PC-9 (cell line): ENCODE results near the gene NR1H3. TPM values are rescaled to one million over a fixed set of nuclear protein-coding genes. Genes with fewer than 3 reads are reported as not detected.

Experiments used
- BruUV-seq: library from RNA; stranded (reverse); fragments of 400-500 nt; replicated peaks from 2 replicates; lab custom pipeline; 2021; lab: Mats Ljungman, UMichigan
- CTCF ChIA-PET: fragments of 300-600 bp; sonication (Branson Sonifier 250); formaldehyde crosslinking; loops from one replicate; lab custom pipeline; 2022; ENCODE audit warnings: antibody characterized with exemption; lab: Charles Lee
- POLR2A ChIA-PET: fragments of 300-600 bp; sonication (Branson Sonifier 250); formaldehyde crosslinking; loops from one replicate; lab custom pipeline; 2022; ENCODE audit warnings: antibody characterized with exemption; ENCODE audit not compliant: unreplicated experiment; lab: Charles Lee
- DNase-seq, 2 experiments: peaks; one replicate each; pipeline versions ENCODE4 v3.0.0 to v3.0.0-alpha.2; 2015 to 2022; ENCODE audit warnings: mixed read lengths in 1 of 2
- H2AFZ ChIP-seq: fragments of 200-600 bp; sonication (generic); 2 replicates; pipeline ENCODE4 v1.8.1; 2017; ENCODE audit warnings: antibody characterized with exemption
- H3F3A ChIP-seq: fragments of 200-600 bp; sonication (generic); 2 replicates; pipeline ENCODE4 v1.8.1; 2017; ENCODE audit warnings: antibody characterized with exemption, mild to moderate bottlenecking, low read depth; ENCODE audit not compliant: insufficient read depth
- H3K27ac ChIP-seq: fragments of 200-600 bp; sonication (generic); 2 replicates; pipeline ENCODE4 v1.6.1; 2016; ENCODE audit warnings: mixed run types
- H3K27me3 ChIP-seq: fragments of 200-600 bp; sonication (generic); 2 replicates; pipeline ENCODE4 v1.6.1; 2016; ENCODE audit warnings: low read depth, mixed run types; ENCODE audit not compliant: insufficient read depth
- H3K36me3 ChIP-seq: fragments of 200-600 bp; sonication (generic); 2 replicates; pipeline ENCODE4 v1.6.1; 2016; ENCODE audit warnings: low read depth, mixed run types
- H3K4me1 ChIP-seq: fragments of 200-600 bp; sonication (generic); replicated peaks from 2 replicates; pipeline ENCODE4 v1.6.1; 2016; ENCODE audit warnings: mixed run types; ENCODE audit not compliant: insufficient read depth
- H3K4me2 ChIP-seq: fragments of 200-600 bp; sonication (generic); 2 replicates; pipeline ENCODE4 v1.6.1; 2017; ENCODE audit warnings: mixed run types
- H3K4me3 ChIP-seq: fragments of 200-600 bp; sonication (generic); 2 replicates; pipeline ENCODE4 v1.6.1; 2016; ENCODE audit warnings: mixed run types
- H3K79me2 ChIP-seq: fragments of 200-600 bp; sonication (generic); 2 replicates; pipeline ENCODE4 v1.6.1; 2017; ENCODE audit warnings: low read depth, mixed run types
- H3K9me2 ChIP-seq: fragments of 200-600 bp; sonication (generic); 2 replicates; pipeline ENCODE4 v1.8.1; 2017; ENCODE audit warnings: mild to moderate bottlenecking; ENCODE audit not compliant: insufficient read depth
- H3K9me3 ChIP-seq: fragments of 200-600 bp; sonication (generic); 2 replicates; pipeline ENCODE4 v1.8.1; 2016; ENCODE audit warnings: low read depth; ENCODE audit not compliant: insufficient read depth
- H4K20me1 ChIP-seq: fragments of 200-600 bp; sonication (generic); 2 replicates; pipeline ENCODE4 v1.8.1; 2017; ENCODE audit not compliant: insufficient read depth
- CTCF ChIP-seq: fragments of 200-600 bp; sonication (generic); conservative IDR thresholded peaks from 2 replicates; pipeline ENCODE4 v1.6.1; 2017; ENCODE audit warnings: mixed run types, antibody characterized with exemption, mild to moderate bottlenecking, moderate library complexity
- EZH2 ChIP-seq: fragments of 200-600 bp; sonication (generic); IDR thresholded peaks from 2 replicates; pipeline ENCODE4 v1.8.0; 2017; ENCODE audit warnings: antibody characterized with exemption, low read depth
- intact Hi-C: fragments of 100-400 bp; cut with micrococcal nuclease; formaldehyde crosslinking; loops from one replicate; pipeline ENCODE4 v1.10.0; 2022; ENCODE audit not compliant: unreplicated experiment
- total RNA-seq: library from RNA; stranded (reverse); gene quantifications from 2 replicates; pipeline ENCODE4 v1.2.3, GENCODE V29; 2021

NR1H3 gene
- total RNA-seq, 1 experiment from 2014 or later: 90.4 TPM

GRCh38 chr11:47285969-47286770 is 28.4 kb downstream of the NR1H3 start:
- no peak for DNase-seq
- intact Hi-C loops: no loop called here
- no peak overlapping the region for H3K27ac ChIP-seq
- TF ChIP-seq CTCF: no peak
- TF ChIP-seq EZH2: no peak
- ChIA-PET CTCF (no interaction called here), POLR2A (no interaction called here)
- no peak overlapping the region for H2AFZ ChIP-seq
- H3K4me2 ChIP-seq: no peak overlapping the region
- H3K9me2 ChIP-seq: no peaks in the 10 kb centered on the region
- H3K36me3 ChIP-seq: peaks cover 31% of the 10 kb centered on the region
- no peaks in the 10 kb centered on the region for H3K9me3 ChIP-seq
- no peaks in the 10 kb centered on the region for H3K79me2 ChIP-seq
- H3F3A ChIP-seq: no peaks in the 10 kb centered on the region
- no peaks in the 10 kb centered on the region for H3K27me3 ChIP-seq
- H3K4me1 ChIP-seq: no peaks in the 10 kb centered on the region
- H3K4me3 ChIP-seq: no peak overlapping the region
- no TSS peak for BruUV-seq
- no peaks in the 10 kb centered on the region for H4K20me1 ChIP-seq

- no TSS peak for BruUV-seq
- H3K36me3 ChIP-seq: peaks cover 18% of the 10 kb centered on the region; the same call in 1 of the 2 replicates
- no peak for DNase-seq
- no peaks in the 10 kb centered on the region for H3K27me3 ChIP-seq
- H2AFZ ChIP-seq: no peak overlapping the region
- POLR2A ChIA-PET: no interaction called here
- intact Hi-C loops: no loop called here
- TF ChIP-seq CTCF: no peak
- TF ChIP-seq EZH2: no peak
- no peaks in the 10 kb centered on the region for H3K79me2 ChIP-seq
- no peak overlapping the region for H3K4me3 ChIP-seq
- no peaks in the 10 kb centered on the region for H3K9me3 ChIP-seq
- no peak overlapping the region for H3K27ac ChIP-seq
- CTCF ChIA-PET: no interaction called here
- H3F3A ChIP-seq: no peaks in the 10 kb centered on the region
- no peaks in the 10 kb centered on the region for H3K9me2 ChIP-seq
- no peaks in the 10 kb centered on the region for H3K4me1 ChIP-seq
- H3K4me2 ChIP-seq: no peak overlapping the region
- no peaks in the 10 kb centered on the region for H4K20me1 ChIP-seq
Observed at GRCh38 chr11:47288066-47288465, 30.3 kb downstream of the NR1H3 start.

- intact Hi-C loops: no loop called here
- Histone ChIP-seq H3K36me3 (0 out of 2 replicates have a peak, but pooled peaks cover 12% of the 10 kb centered on the region), H4K20me1 (no peaks in the 10 kb centered on the region), H3K4me1 (no peaks in the 10 kb centered on the region), H2AFZ (no peak overlapping the region), H3K9me2 (no peaks in the 10 kb centered on the region), H3K4me3 (no peak overlapping the region), H3K27me3 (no peaks in the 10 kb centered on the region), H3F3A (peaks cover 3% of the 10 kb centered on the region; the same call in 1 of the 2 replicates), H3K79me2 (no peaks in the 10 kb centered on the region), H3K9me3 (no peaks in the 10 kb centered on the region), H3K4me2 (no peak overlapping the region), H3K27ac (no peak overlapping the region)
- ChIA-PET POLR2A (no interaction called here), CTCF (no interaction called here)
- no TSS peak for BruUV-seq
- DNase-seq: no peak
- TF ChIP-seq EZH2 (no peak), CTCF (no peak)
Observed at GRCh38 chr11:47289856-47290255, 32.1 kb downstream of the NR1H3 start.
